ENCODE measurements around the gene SNF8.

The SNF8 gene

GRCh38 chr17:48890086-48890485, 54.6 kb downstream of the SNF8 start:
- DNase-seq (ENCODE audit: low read depth): no peak

- DNase-seq (ENCODE audit: low read depth): no peak
These were observed 61.5 kb downstream of the SNF8 start for GRCh38 chr17:48883171-48883570.

GRCh38 chr17:48882272-48882671, 62.4 kb downstream of the SNF8 start:
- no peak for DNase-seq (ENCODE audit: low read depth)

All from activated T-cell treated with anti-CD3 and anti-CD28 coated beads for 1 hour (primary cell).